Heart left ventricle (tissue), 16 donors: ENCODE results near the gene ACTA1. TPM values are rescaled to one million over a fixed set of nuclear protein-coding genes. Genes with fewer than 3 reads are reported as not detected.
"Not testable (repeated sequence)": the region's sequence is repeated elsewhere in the genome, so short reads cannot be mapped to it uniquely, and the experiment has no call there.

Experiments used
- ATAC-seq, 4 donors: fragments of 200-7000 bp; cut with Tn5 transposase; one replicate each; pipeline ENCODE4 v1.9.1; 2020 to 2022; ENCODE audit warnings: moderate library complexity in 4 of 4, mild to moderate bottlenecking in 3 of 4, moderate number of reproducible peaks in 1 of 4
- DNase-seq, 5 donors: peaks; one replicate each; pipeline ENCODE4 v3.0.0-alpha.2; 2020
- H3K27ac ChIP-seq, 12 donors: fragments of 200-600 bp; sonication (generic) in 4 of 12; one replicate each; pipeline versions ENCODE4 v1.5.0 to v1.8.0; 2016 to 2022; ENCODE audit warnings: mild to moderate bottlenecking in 2 of 12
- H3K27me3 ChIP-seq, 9 donors: fragments of 200-600 bp; sonication (generic) in 2 of 9; one replicate each; pipeline versions ENCODE4 v1.5.1 to v1.8.0; 2016 to 2022; ENCODE audit warnings: mild to moderate bottlenecking in 3 of 9
- H3K36me3 ChIP-seq, 9 donors: fragments of 200-600 bp; sonication (generic) in 2 of 9; one replicate each; pipeline versions ENCODE4 v1.5.0 to v1.8.0; 2018 to 2022; ENCODE audit warnings: mild to moderate bottlenecking in 2 of 9
- H3K4me1 ChIP-seq, 12 donors: fragments of 200-600 bp; sonication (generic) in 4 of 12; one replicate each; pipeline versions ENCODE4 v1.5.0 to v1.8.0; 2016 to 2022; ENCODE audit warnings: mild to moderate bottlenecking in 3 of 12
- H3K4me3 ChIP-seq, 12 donors: fragments of 200-600 bp; sonication (generic) in 4 of 12; one replicate each; pipeline versions ENCODE4 v1.5.0 to v1.8.0; 2017 to 2022; ENCODE audit warnings: mild to moderate bottlenecking in 9 of 12, moderate library complexity in 4 of 12
- H3K9me3 ChIP-seq, 12 donors: fragments of 200-600 bp; sonication (generic) in 4 of 12; one replicate each; pipeline versions ENCODE4 v1.5.0 to v1.8.0; 2016 to 2022; ENCODE audit warnings: mild to moderate bottlenecking in 1 of 12
- POLR2A ChIP-seq, 2 donors: fragments of 450-650 bp; IDR thresholded peaks; one replicate each; pipeline ENCODE4 v1.6.1; 2017; ENCODE audit warnings: antibody characterized with exemption in 2 of 2, mild to moderate bottlenecking in 2 of 2, moderate library complexity in 2 of 2
- WGBS, 4 donors: extraction: QIAGEN DNeasy Blood & Tissue Kit in 2 of 4; methylation state at CpG; one replicate each; pipeline versions ENCODE4 v1.1.5 to v1.1.7; 2013 to 2018; 5-methylcytosine and 5-hydroxymethylcytosine counted together
- intact Hi-C, 10 donors: fragments of 100-400 bp; cut with DNase I; formaldehyde crosslinking; loops; one replicate each; pipeline versions ENCODE4 v1.11.1 to v1.14.2; 2022
- polyA plus RNA-seq, 2 donors: library from polyadenylated mRNA; stranded (reverse); fragments of 200-250 nt; gene quantifications; one replicate each; pipeline ENCODE4 v1.2.3, GENCODE V29; 2013
- total RNA-seq, 9 donors: library from RNA; depleted of rRNA in 2 of 9; stranded (reverse); fragments of >200 nt in 2 of 9; fragmentation: NEBNext Ultra II Directional in 3 of 9; extraction: Animal tissue kit (Norgen Biotek cat#: 25700) in 3 of 9; gene quantifications; one replicate each; pipeline versions ENCODE4 v1.1.0 to v1.2.4, GENCODE V29; 2016 to 2023
- TF ChIP-seq, protein P1 (sequence below), 12 donors: fragments of 200-600 bp; sonication (generic) in 4 of 12; IDR thresholded peaks; one replicate each; pipeline versions ENCODE4 v1.5.0 to v1.8.0; 2018 to 2022; ENCODE audit warnings: antibody characterized with exemption in 12 of 12, mild to moderate bottlenecking in 5 of 12
- donor health status: ischemic (EF 13 %, LVEDD 7.1; RV severe dilation, severe dysfunction).
- donor health status: healthy with polysubstance abuse.
- donor health status: DM: no; HTN: yes; CAD: no.
- donor health status: DM: no; HTN: no; CAD: no.
- donor health status: ischemic (EF 25% LVEDD 6.9; RV normal size, moderate dysfunction).
- donor health status: ischemic (EF 25% LVEDD 5.7; RV mildly dilated, moderate dysfunction).
- donor health status: healthy.
- donor health status: DM: yes; HTN: yes; CAD: no.
- donor health status: ischemic (EF 35%, LVEDD 5.7; RV mildly dilated, moderate dysfunction).
- donor health status: nonischemic (EF 11% LVEDD 7.7; RV severe dilation, severe dysfunction).
- donor health status: DM: yes; HTN: yes; CAD: no.
- donor health status: PGD.
- donor health status: ischemic (EF 29% LVEDD 5.4; RV normal size, mild dysfunction).
- donor health status: nonischemic (EF 23%, LVEDD 6.1; RV moderate dilation, normal function).

The ACTA1 gene
- total and polyA plus RNA-seq, 11 donors = 1,926 to 30,941 (median 8,475) TPM

GRCh38 chr1:229406798-229407197 lies 27.1 kb downstream of the ACTA1 start:
- Histone ChIP-seq H3K36me3 (no peaks in the 10 kb centered on the region), H3K4me3 (peak overlapping the region in 7 of 12 donors; percentile 22 to 44 (median 33)), H3K27me3 (peaks cover 0 to 52% (median 25%) of the 10 kb centered on the region in 9 donors), H3K4me1 (peaks cover 3 to 49% (median 34%) of the 10 kb centered on the region in 12 donors), H3K9me3 (no peaks in the 10 kb centered on the region), H3K27ac (peak overlapping the region in 5 of 12 donors; percentile 88 to 98 (median 94))
- WGBS, 4 donors = 11 to 25% (median 16%) methylated on average over 9 to 10 of the region's 10 CpGs
- no peak for ATAC-seq
- no peak for DNase-seq
- intact Hi-C loops = loop anchor here in 1 of 10 donors (5.0 kb wide), 1 partner anchor 34 kb away; no protein-coding TSS in a partner anchor
- TF ChIP-seq POLR2A (IDR thresholded peaks at IDR 0.05) = no peak
- TF ChIP-seq, protein P1, sequence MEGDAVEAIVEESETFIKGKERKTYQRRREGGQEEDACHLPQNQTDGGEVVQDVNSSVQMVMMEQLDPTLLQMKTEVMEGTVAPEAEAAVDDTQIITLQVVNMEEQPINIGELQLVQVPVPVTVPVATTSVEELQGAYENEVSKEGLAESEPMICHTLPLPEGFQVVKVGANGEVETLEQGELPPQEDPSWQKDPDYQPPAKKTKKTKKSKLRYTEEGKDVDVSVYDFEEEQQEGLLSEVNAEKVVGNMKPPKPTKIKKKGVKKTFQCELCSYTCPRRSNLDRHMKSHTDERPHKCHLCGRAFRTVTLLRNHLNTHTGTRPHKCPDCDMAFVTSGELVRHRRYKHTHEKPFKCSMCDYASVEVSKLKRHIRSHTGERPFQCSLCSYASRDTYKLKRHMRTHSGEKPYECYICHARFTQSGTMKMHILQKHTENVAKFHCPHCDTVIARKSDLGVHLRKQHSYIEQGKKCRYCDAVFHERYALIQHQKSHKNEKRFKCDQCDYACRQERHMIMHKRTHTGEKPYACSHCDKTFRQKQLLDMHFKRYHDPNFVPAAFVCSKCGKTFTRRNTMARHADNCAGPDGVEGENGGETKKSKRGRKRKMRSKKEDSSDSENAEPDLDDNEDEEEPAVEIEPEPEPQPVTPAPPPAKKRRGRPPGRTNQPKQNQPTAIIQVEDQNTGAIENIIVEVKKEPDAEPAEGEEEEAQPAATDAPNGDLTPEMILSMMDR (IDR thresholded peaks at IDR 0.05) = no peak

DNA sequence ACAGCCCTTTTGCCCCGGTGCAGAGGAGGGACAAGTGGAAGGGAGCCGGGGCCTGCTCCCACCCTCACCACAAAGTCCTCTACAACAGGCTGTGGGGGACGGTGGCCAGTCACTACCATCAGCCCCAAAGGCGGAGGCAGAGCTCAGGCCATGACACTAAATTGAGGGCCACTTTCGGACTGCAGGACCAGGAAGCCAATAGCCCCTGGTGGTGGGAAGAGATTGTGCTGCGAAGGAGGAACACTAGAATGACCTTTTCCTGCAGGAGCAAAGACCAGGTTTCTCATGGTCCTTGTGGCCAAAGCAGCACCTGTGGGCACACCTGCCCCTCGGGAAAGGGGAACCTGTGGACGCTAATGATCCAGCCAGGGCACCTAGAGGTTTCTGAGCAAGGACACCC lies 30.3 kb downstream of the ACTA1 start:
- intact Hi-C loops = no loop called here
- peaks cover 0 to 20% (median 12%) of the 10 kb centered on the region in 12 donors for H3K4me1 ChIP-seq
- no peak overlapping the region for H3K4me3 ChIP-seq
- no peaks in the 10 kb centered on the region for H3K9me3 ChIP-seq
- TF ChIP-seq, protein P1 (IDR thresholded peaks at IDR 0.05) = no peak
- no peak for TF ChIP-seq POLR2A (IDR thresholded peaks at IDR 0.05)
- H3K27ac ChIP-seq = no peak overlapping the region
- 82 to 89% (median 85%) methylated on average over 7 to 8 of the region's 8 CpGs for WGBS, 4 donors
- DNase-seq (no peak), ATAC-seq (no peak)
- no peaks in the 10 kb centered on the region for H3K36me3 ChIP-seq
- peaks cover 0 to 43% (median 25%) of the 10 kb centered on the region in 9 donors for H3K27me3 ChIP-seq

GRCh38 chr1:229402993-229403392 lies 30.9 kb downstream of the ACTA1 start:
- Histone ChIP-seq H3K27ac (no peak overlapping the region), H3K4me1 (peaks cover 0 to 14% (median 10%) of the 10 kb centered on the region in 12 donors), H3K4me3 (no peak overlapping the region), H3K9me3 (no peaks in the 10 kb centered on the region), H3K27me3 (peaks cover 0 to 38% (median 20%) of the 10 kb centered on the region in 9 donors), H3K36me3 (no peaks in the 10 kb centered on the region)
- 65 to 77% (median 72%) methylated on average over 5 to 6 of the region's 6 CpGs for WGBS, 4 donors
- intact Hi-C loops = no loop called here
- ATAC-seq (no peak), DNase-seq (no peak)
- no peak for TF ChIP-seq POLR2A (IDR thresholded peaks at IDR 0.05)
- TF ChIP-seq, protein P1 (IDR thresholded peaks at IDR 0.05) = no peak

DNA sequence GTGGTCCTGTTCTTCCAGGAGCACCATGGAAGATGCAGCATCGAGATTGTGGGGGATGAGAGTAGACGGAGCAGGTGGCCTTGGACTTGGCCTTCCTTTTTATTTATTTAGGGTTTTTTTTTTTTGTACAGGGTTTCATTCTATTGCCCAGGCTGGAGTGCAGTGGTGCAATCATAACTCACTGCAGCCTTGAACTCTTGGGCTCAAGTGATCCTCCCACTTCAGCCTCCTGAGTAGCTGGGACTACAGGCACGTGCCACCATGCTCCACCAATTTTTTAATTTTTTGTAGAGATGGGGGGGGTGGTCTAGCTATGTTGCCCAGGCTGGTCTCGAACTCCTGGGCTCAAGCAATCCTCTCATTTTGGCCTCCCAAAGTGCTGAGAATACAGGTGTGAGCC lies 31.6 kb downstream of the ACTA1 start:
- not testable (repeated sequence) for ATAC-seq, H3K9me3 ChIP-seq
- WGBS, 4 donors = 76 to 84% (median 80%) methylated on average over 4 of the region's 4 CpGs

DNA sequence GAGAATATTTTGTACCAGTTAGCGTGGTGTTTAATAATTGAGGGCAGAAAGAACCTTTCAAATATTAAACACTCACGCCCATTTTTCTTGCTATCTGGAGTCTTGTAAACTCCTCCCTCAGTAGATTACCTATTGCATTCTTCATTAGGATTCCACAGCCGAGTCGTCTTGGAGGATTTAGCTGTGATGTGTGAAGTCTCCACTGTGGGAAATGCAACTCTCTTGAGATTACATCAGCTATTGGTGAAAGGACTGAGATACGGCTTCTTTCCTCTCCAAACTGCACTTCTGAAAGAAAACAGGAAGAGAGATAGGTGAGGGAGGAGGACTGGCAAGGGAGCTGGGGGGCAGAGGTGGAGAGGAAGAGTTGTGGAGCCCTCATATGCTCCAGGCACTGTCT lies 36.1 kb downstream of the ACTA1 start:
- 39 to 54% (median 44%) methylated on average over 5 of the region's 5 CpGs for WGBS, 4 donors

More for the DNA sequence above, 31.6 kb downstream of the ACTA1 start:
- H3K4me1 ChIP-seq, DNase-seq, H3K36me3 ChIP-seq, H3K4me3 ChIP-seq, H3K27ac ChIP-seq, intact Hi-C loops: not testable (repeated sequence)
- H3K27me3 ChIP-seq = peaks cover 0 to 31% (median 15%) of the 10 kb centered on the region in 9 donors

More for the DNA sequence above, 36.1 kb downstream of the ACTA1 start:
- TF ChIP-seq, protein P1 (IDR thresholded peaks at IDR 0.05) = no peak
- TF ChIP-seq POLR2A (IDR thresholded peaks at IDR 0.05) = no peak
- H3K4me1 ChIP-seq = no peaks in the 10 kb centered on the region
- no peaks in the 10 kb centered on the region for H3K9me3 ChIP-seq
- H3K27me3 ChIP-seq = peaks cover 0 to 13% (median 0%) of the 10 kb centered on the region in 9 donors
- DNase-seq = no peak
- ATAC-seq = no peak
- intact Hi-C loops = no loop called here
- H3K4me3 ChIP-seq = no peak overlapping the region
- H3K27ac ChIP-seq = no peak overlapping the region
- no peaks in the 10 kb centered on the region for H3K36me3 ChIP-seq
